ENCODE measurements around the gene CD44. TPM values are rescaled to one million over a fixed set of nuclear protein-coding genes. Genes with fewer than 3 reads are reported as not detected.

The CD44 gene
- total RNA-seq, 1 experiment from 2014 or later, result 6.1 TPM

DNA sequence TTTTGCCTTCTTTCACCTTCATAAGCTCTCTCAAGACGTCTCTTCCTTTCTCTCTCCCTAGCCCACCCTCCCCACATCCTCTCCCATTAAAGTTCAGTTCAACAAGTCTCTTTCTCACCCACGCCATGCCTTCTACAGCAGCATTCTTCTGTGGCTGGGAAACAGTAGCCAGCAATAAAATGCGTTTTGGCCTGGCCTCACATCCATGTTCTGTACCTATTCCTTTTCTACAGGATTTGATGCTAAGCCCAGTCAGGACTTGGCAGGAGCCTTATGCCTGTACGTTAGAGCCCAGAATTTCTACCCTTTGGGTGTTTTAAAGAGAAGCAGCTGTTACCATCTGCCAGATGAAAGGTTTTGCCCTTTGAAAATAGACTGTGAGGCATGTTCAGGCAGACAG, 7.1 kb upstream of the CD44 start:
- Histone ChIP-seq H3K9ac (ENCODE audit: extremely low read depth, insufficient read length, low read length) (no peak overlapping the region), H3K27me3 (ENCODE audit: insufficient read depth, low read length) (no peaks in the 10 kb centered on the region), H4K8ac (replicated peaks; ENCODE audit: insufficient read length, low read depth, low read length) (no peak overlapping the region), H3K4ac (ENCODE audit: low read depth, low read length) (no peak overlapping the region), H3K79me2 (ENCODE audit: insufficient read depth, low read length) (no peaks in the 10 kb centered on the region), H4K91ac (ENCODE audit: insufficient read length, low read depth, low read length) (no peak overlapping the region), H2BK20ac (ENCODE audit: low read depth, low read length, poor library complexity, severe bottlenecking) (no peak overlapping the region), H3T11ph (ENCODE audit: low read length) (no peak overlapping the region), H3K4me1 (ENCODE audit: insufficient read depth, low read length) (no peaks in the 10 kb centered on the region), H3K23ac (ENCODE audit: insufficient read length, low read depth, low read length) (no peak overlapping the region), H3K79me1 (ENCODE audit: insufficient read depth, low read depth, low read length, poor library complexity, severe bottlenecking) (no peaks in the 10 kb centered on the region), H2BK120ac (ENCODE audit: low read depth, low read length, poor library complexity, severe bottlenecking) (no peak overlapping the region), H3K9me3 (ENCODE audit: control insufficient read depth, low read depth, low read length) (no peaks in the 10 kb centered on the region), H2BK5ac (ENCODE audit: insufficient read length, low read length) (no peak overlapping the region), H3K14ac (ENCODE audit: insufficient read depth, low read length) (no peak overlapping the region), H4K20me1 (ENCODE audit: control insufficient read depth, insufficient read depth, insufficient read length) (no peaks in the 10 kb centered on the region), H3K56ac (ENCODE audit: insufficient read length, low read depth, low read length) (no peak overlapping the region), H4K5ac (ENCODE audit: insufficient read length, low read depth, low read length) (no peak overlapping the region), H2AFZ (ENCODE audit: low read length) (no peak overlapping the region), H3K18ac (ENCODE audit: insufficient read length, low read depth, low read length) (no peak overlapping the region), H2AK5ac (ENCODE audit: insufficient read length, low read length) (no peak overlapping the region), H2BK15ac (ENCODE audit: low read depth, low read length) (no peak overlapping the region), H3K27ac (ENCODE audit: insufficient read length, low read depth, low read length) (no peak overlapping the region), H3K4me2 (ENCODE audit: insufficient read depth, insufficient read length, low read length) (no peak overlapping the region), H3K23me2 (ENCODE audit: insufficient read length, low read depth, low read length, poor library complexity, severe bottlenecking) (no peaks in the 10 kb centered on the region), H2BK12ac (ENCODE audit: insufficient read length, low read depth, low read length) (no peak overlapping the region)
- no CpG with 5 or more reads among the region's 4 CpGs for WGBS (ENCODE audit: extremely low coverage, insufficient read length, low lambda C conversion rate)
- peaks cover 15% of the 10 kb centered on the region for H3K27me3 Mint-ChIP-seq (ENCODE audit: low read depth)
- peaks cover 3 to 10% of the 10 kb centered on the region in 2 experiments; a peak in 3 of 4 replicates for H3K4me1 Mint-ChIP-seq
- TF ChIP-seq, protein P1, sequence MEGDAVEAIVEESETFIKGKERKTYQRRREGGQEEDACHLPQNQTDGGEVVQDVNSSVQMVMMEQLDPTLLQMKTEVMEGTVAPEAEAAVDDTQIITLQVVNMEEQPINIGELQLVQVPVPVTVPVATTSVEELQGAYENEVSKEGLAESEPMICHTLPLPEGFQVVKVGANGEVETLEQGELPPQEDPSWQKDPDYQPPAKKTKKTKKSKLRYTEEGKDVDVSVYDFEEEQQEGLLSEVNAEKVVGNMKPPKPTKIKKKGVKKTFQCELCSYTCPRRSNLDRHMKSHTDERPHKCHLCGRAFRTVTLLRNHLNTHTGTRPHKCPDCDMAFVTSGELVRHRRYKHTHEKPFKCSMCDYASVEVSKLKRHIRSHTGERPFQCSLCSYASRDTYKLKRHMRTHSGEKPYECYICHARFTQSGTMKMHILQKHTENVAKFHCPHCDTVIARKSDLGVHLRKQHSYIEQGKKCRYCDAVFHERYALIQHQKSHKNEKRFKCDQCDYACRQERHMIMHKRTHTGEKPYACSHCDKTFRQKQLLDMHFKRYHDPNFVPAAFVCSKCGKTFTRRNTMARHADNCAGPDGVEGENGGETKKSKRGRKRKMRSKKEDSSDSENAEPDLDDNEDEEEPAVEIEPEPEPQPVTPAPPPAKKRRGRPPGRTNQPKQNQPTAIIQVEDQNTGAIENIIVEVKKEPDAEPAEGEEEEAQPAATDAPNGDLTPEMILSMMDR (conservative IDR thresholded peaks at IDR 0.05), result no peak
- H3K4me3 Mint-ChIP-seq, result no peak overlapping the region
- no peak overlapping the region for H3K27ac Mint-ChIP-seq
- DNase-seq, result no peak
- H3K9me3 Mint-ChIP-seq, result no peaks in the 10 kb centered on the region
- no peaks in the 10 kb centered on the region for H3K36me3 Mint-ChIP-seq (ENCODE audit: insufficient read depth in 1 of 3, low read depth in 3 of 3)
